Non-pigmented ciliary epithelial cell (primary cell): ENCODE results near the gene TUBB4B.

ENCODE experiments used
- DNase-seq: peaks from one replicate; pipeline ENCODE4 v3.0.0-alpha.2; 2010; ENCODE audit warnings: low read depth

TUBB4B gene

GRCh38 chr9:137240841-137241489 is at the start of gene TUBB4B:
TUBB4B (plus strand) TSS chr9:137241287; CDS start chr9:137241361, 74 bp downstream.
- peak; percentile 99 for DNase-seq

- no peak for DNase-seq
These were observed 49.2 kb upstream of the TUBB4B start for GRCh38 chr9:137191691-137192447.

- DNase-seq = no peak
These were observed 48.7 kb upstream of the TUBB4B start for GRCh38 chr9:137192448-137192780.

- no peak for DNase-seq
These were observed 48.2 kb upstream of the TUBB4B start for GRCh38 chr9:137192859-137193258.

GRCh38 chr9:137193771-137194170 is 47.3 kb upstream of the TUBB4B start:
- no peak for DNase-seq

GRCh38 chr9:137194388-137194787 is 46.7 kb upstream of the TUBB4B start:
- DNase-seq = no peak

GRCh38 chr9:137194909-137195308 is 46.2 kb upstream of the TUBB4B start:
- no peak for DNase-seq

GRCh38 chr9:137195525-137196220 is 45.4 kb upstream of the TUBB4B start:
- no peak for DNase-seq

- no peak for DNase-seq
These were observed 42.8 kb upstream of the TUBB4B start for GRCh38 chr9:137198051-137198901.

- DNase-seq = no peak
These were observed 42.2 kb upstream of the TUBB4B start for GRCh38 chr9:137198902-137199283.

- no peak for DNase-seq
These were observed 41.5 kb upstream of the TUBB4B start for GRCh38 chr9:137199411-137200121.

- peak; percentile 90 for DNase-seq
These were observed 40.5 kb upstream of the TUBB4B start, which contains the start of gene TPRN for GRCh38 chr9:137200311-137201204. TPRN (minus strand) TSS chr9:137200741; CDS start chr9:137200711, 30 bp downstream.

GRCh38 chr9:137201205-137201868 is 39.8 kb upstream of the TUBB4B start:
- DNase-seq = no peak

- no peak for DNase-seq
These were observed 38.1 kb upstream of the TUBB4B start for GRCh38 chr9:137202966-137203365.

GRCh38 chr9:137204731-137205125 is 36.4 kb upstream of the TUBB4B start:
- DNase-seq = no peak

- no peak for DNase-seq
These were observed 35.7 kb upstream of the TUBB4B start, which contains the start of the genes NDOR1 and TMEM203 for GRCh38 chr9:137205126-137206069. NDOR1 (plus strand) TSS chr9:137205700; CDS start chr9:137205778, 78 bp downstream. TMEM203 (minus strand) TSS chr9:137205648; CDS start chr9:137205414, 234 bp downstream.

GRCh38 chr9:137206602-137207001 is 34.5 kb upstream of the TUBB4B start:
- no peak for DNase-seq

GRCh38 chr9:137211532-137211931 is 29.6 kb upstream of the TUBB4B start:
- no peak for DNase-seq
